Stimulated activated CD4-positive, alpha-beta T cell treated with anti-CD3 and anti-CD28 coated beads, Interleukin-2, amount 100 ng/mL, for 48 hours (primary cell): ENCODE results near the gene SLC1A3.

Experiments
- DNase-seq, 2 donors: peaks; one replicate each; pipeline ENCODE4 v3.0.0-alpha.2; 2020

SLC1A3 gene

GRCh38 chr5:36600917-36601527 lies 5.4 kb upstream of the SLC1A3 start:
- DNase-seq, result no peak

DNA sequence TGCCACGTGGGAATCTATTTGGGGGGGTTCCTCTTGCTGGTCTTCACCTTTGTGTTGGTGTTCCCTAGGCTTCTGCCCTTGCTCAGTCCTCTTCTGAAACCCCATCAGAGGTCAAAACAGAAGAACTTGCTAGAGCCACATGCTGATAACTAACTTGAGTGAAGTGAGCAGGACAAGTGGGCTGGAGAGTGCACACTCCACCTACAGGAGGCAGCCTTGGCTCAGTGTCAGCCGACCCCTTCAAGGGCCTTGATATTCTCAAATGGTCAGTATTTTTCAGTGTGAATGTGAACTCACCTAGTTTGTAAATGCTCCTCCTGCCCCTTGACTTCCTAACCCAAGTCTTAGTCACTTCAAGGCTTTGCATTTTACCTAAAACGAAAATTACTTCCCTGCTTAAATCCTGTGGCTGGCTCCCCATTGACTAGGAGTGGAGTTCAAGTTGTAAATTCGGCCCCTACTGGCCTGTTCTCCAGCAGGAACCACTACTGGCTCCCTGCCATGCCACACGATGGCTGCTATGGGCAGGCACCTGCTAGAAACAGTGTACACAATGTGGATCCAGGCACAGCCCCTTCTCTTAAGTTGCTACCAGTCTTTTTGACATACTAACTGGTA lies 3.6 kb upstream of the SLC1A3 start:
- DNase-seq, result no peak

DNA sequence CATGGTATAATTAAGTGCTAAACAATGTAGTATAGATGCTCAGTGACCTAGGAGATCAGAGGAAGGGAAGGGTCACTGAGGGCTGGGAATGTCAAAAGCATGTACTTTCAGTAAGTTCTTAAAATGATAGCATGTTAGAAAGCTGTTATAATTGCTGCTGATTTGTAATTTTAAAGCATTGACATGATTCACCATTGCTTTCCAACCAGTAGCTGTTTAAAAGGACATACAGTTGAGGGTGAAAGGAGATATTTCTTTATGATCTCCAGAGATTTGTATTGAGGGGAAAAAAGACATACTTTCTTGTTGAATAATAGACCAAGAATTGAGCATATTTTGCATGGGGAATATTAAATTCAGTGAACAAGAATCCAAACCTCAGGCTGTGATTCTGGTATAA lies 1.2 kb upstream of the SLC1A3 start:
- no peak for DNase-seq

- no peak for DNase-seq
These were observed 374 bp upstream of the SLC1A3 start for GRCh38 chr5:36606036-36606427.

GRCh38 chr5:36607114-36607571 lies 737 bp downstream of the SLC1A3 start:
- peak in 1 of 2 donors; percentile 1 for DNase-seq

- DNase-seq, result no peak
These were observed 1.7 kb downstream of the SLC1A3 start for GRCh38 chr5:36607838-36608783.

DNA sequence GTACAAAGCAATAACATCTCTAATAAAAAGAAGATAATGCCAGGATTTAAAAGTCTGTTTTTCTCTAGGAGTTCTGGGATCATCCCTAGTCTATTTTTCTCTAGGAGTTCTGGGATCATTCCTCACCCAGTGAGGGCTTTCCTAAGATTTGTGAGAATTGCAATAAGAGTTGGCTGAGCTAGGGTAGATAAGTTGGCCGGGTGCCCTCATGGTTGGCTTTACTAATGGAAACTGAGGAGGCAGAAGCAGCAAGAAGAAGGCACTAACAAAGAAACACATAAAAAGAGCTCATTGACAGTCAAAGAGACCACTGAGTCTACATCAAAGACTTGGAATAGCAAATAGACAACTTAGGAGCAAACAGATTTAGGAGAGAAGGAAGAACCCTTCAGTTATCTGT lies 4.2 kb downstream of the SLC1A3 start:
- no peak for DNase-seq

- DNase-seq, result no peak
These were observed 5.3 kb downstream of the SLC1A3 start for GRCh38 chr5:36611520-36612274.

- DNase-seq, result no peak
These were observed 6.8 kb downstream of the SLC1A3 start for GRCh38 chr5:36613241-36613640.

- DNase-seq, result no peak
These were observed 7.6 kb downstream of the SLC1A3 start for GRCh38 chr5:36613771-36614656.

- no peak for DNase-seq
These were observed 8.4 kb downstream of the SLC1A3 start for GRCh38 chr5:36614657-36615308.

DNA sequence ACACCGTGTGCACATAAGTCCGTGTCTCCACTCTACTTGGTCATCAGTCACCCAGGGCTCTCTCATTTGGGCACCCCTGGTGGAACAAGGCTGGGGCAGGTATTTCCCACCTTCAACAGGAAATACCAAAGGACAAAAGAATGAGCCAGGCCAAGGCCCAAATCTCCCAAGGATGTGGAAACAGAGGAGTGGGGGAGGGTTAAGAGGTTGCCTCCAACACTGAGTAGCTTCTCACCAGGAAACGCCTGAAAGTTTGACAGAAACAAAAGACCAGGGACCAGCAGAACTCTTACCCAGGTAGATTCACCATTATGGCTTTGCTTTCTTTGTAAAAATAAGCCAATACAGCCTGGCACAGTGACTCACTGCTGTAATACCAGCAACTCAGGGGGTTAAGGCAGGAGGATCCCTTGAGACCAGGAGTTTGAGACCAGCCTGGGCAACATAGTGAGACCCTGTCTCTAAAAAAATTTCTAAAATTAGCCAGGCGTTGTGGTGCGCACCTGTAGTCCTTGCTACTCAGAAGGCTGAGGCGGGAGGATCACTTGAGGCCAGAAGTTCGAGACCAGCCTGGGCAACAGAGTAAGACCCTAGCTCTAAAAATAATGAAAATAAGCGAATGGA lies 12.7 kb downstream of the SLC1A3 start:
- no peak for DNase-seq

GRCh38 chr5:36621985-36622384 lies 15.6 kb downstream of the SLC1A3 start:
- no peak for DNase-seq

GRCh38 chr5:36623832-36624231 lies 17.4 kb downstream of the SLC1A3 start:
- DNase-seq, result no peak

GRCh38 chr5:36624277-36624676 lies 17.9 kb downstream of the SLC1A3 start:
- DNase-seq, result no peak

DNA sequence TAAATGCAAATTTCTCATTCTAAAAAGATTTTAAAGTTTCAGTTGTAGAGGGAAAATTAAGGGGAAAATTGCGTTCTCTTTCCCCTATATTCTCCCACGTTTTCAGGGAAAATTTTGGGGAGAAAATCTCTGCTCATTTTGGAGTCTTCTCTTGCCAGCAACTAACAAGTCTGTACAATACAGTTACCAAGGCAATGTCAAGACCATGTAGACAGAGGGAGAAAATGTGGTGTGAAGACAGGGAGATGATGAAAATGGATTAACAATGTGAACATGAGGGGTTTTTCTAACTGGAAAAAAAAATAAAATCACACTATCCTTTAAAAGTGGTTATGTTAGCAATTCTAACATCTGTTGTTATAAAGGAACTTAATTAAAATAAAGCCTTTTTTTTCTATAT lies 22.3 kb downstream of the SLC1A3 start:
- no peak for DNase-seq

- DNase-seq, result no peak
These were observed 23.3 kb downstream of the SLC1A3 start for GRCh38 chr5:36629729-36630128.

- DNase-seq, result no peak
These were observed 24.1 kb downstream of the SLC1A3 start for GRCh38 chr5:36630201-36631145.

GRCh38 chr5:36631154-36631553 lies 24.7 kb downstream of the SLC1A3 start:
- DNase-seq, result no peak
